ENCODE results near the gene CUX1. TPM values are rescaled to one million over a fixed set of nuclear protein-coding genes. Genes with fewer than 3 reads are reported as not detected.

Gene CUX1
- total RNA-seq, 4 donors from 2014 or later: 64.1 to 142 (median 111) TPM

GRCh38 chr7:102304668-102305067, 487.2 kb downstream of the CUX1 start:
- Histone ChIP-seq H3K27me3 (no peaks in the 10 kb centered on the region), H3K4me1 (peaks cover 0 to 27% (median 19%) of the 10 kb centered on the region in 4 donors), H3K4me3 (no peak overlapping the region), H3K36me3 (no peaks in the 10 kb centered on the region), H3K9me3 (no peaks in the 10 kb centered on the region), H3K27ac (peak overlapping the region in 2 of 4 donors; percentile 12 to 76)
- DNase-seq: no peak
- TF ChIP-seq POLR2A (IDR thresholded peaks at IDR 0.05): no peak
- TF ChIP-seq CTCF (IDR thresholded peaks at IDR 0.05): no peak

DNA sequence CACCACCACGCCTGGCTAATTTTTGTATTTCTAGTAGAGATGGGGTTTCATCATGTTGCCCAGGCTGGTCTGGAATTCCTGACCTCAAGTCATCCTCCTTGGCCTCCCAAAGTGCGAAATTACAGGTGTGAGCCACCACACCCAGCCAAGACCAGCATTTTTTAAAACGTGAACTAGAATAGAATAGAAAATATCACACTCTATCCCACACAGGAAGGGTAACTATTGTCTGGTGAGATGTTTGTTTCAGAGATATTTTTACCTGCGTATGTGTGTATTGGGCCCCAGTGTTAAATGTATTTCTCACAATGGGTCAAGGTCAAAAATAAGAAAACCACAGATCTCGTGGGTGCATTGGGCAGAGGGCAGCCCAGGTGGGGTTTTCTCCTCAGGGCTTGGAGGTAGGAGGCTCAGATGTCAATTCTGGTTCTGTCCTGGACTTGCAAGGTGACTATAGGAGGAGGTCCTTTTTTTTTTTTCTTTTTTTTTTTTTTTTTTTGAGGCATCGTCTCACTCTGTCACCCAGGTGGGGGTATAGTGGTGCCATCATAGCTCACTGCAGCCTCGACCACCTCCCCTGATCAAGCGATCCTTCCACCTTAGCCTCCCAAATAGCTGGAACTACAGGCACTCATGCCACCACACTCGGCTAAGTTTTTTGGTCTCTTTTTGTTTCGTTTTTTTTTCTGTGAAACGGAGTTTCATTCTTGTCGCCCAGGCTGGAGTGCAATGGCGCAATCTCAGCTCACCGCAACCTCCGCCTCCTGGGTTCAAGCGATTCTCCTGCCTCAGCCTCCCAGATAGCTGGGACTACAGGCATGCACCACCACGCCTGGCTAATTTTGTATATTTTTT, 488.2 kb downstream of the CUX1 start:
- H3K4me1 ChIP-seq: peaks cover 0 to 27% (median 19%) of the 10 kb centered on the region in 4 donors
- peak overlapping the region in 2 of 4 donors; percentile 65 to 76 for H3K27ac ChIP-seq
- no peaks in the 10 kb centered on the region for H3K27me3 ChIP-seq
- no peaks in the 10 kb centered on the region for H3K36me3 ChIP-seq
- TF ChIP-seq POLR2A (IDR thresholded peaks at IDR 0.05) (no peak), CTCF (IDR thresholded peaks at IDR 0.05) (no peak)
- H3K4me3 ChIP-seq: no peak overlapping the region
- H3K9me3 ChIP-seq: no peaks in the 10 kb centered on the region
- peak in 2 of 3 donors; percentile 56 to 63 for DNase-seq

DNA sequence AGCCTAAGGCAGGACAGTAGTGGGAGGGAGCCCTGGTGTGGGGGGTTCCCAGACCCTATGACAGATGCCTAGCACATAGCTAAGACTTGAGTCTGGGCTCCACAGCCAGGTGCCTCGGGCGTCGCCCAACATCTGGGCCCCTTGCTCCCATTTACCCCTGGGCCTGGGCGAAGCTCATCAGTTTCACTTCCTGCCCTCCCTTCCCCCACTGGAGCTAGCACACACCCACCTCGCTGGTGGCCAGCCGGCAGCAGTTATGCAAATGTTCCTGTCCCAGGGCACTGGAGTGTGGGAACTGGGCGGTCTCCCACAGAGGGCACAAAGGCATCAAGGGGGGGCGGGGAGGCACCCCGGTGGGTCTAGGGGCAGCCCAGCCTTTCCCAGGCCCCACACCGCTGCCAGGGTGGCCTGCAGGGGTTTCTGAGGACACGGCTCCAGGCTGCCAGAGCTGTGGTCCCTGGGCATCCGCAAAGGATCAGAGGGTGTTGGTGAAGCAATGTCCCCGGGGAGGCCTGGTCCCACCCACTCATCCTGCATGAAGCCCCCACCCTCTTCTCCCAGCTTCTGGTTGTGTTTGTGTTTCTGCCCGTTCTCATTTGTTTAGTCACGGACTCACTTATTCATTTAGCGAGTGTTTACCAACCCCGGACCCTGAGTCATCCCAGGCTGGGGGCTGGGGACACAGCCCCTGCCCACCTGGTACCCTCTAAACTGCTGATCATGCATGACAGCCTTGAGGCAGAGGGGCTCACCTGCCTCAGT, 489.7 kb downstream of the CUX1 start:
- peak overlapping the region; percentile 9 to 42 (median 33) for H3K4me3 ChIP-seq
- TF ChIP-seq CTCF (IDR thresholded peaks at IDR 0.05) (no peak), POLR2A (IDR thresholded peaks at IDR 0.05) (no peak)
- no peaks in the 10 kb centered on the region for H3K27me3 ChIP-seq
- peaks cover 0 to 27% (median 19%) of the 10 kb centered on the region in 4 donors for H3K4me1 ChIP-seq
- no peaks in the 10 kb centered on the region for H3K36me3 ChIP-seq
- peak overlapping the region in 3 of 4 donors; percentile 39 to 76 (median 65) for H3K27ac ChIP-seq
- DNase-seq: peak; percentile 71 to 94 (median 90)
- H3K9me3 ChIP-seq: no peaks in the 10 kb centered on the region

GRCh38 chr7:102310414-102310815, 493.0 kb downstream of the CUX1 start:
- no peak for TF ChIP-seq CTCF (IDR thresholded peaks at IDR 0.05)
- no peak for TF ChIP-seq POLR2A (IDR thresholded peaks at IDR 0.05)
- Histone ChIP-seq H3K9me3 (no peaks in the 10 kb centered on the region), H3K4me3 (no peak overlapping the region), H3K36me3 (no peaks in the 10 kb centered on the region), H3K27me3 (no peaks in the 10 kb centered on the region), H3K27ac (no peak overlapping the region), H3K4me1 (peaks cover 0 to 15% (median 10%) of the 10 kb centered on the region in 4 donors)
- DNase-seq: no peak

- TF ChIP-seq POLR2A (IDR thresholded peaks at IDR 0.05) (no peak), CTCF (IDR thresholded peaks at IDR 0.05) (no peak)
- peaks cover 0 to 8% (median 4%) of the 10 kb centered on the region in 4 donors for H3K4me1 ChIP-seq
- no peaks in the 10 kb centered on the region for H3K9me3 ChIP-seq
- no peak overlapping the region for H3K4me3 ChIP-seq
- H3K27ac ChIP-seq: no peak overlapping the region
- H3K36me3 ChIP-seq: no peaks in the 10 kb centered on the region
- no peak for DNase-seq
- no peaks in the 10 kb centered on the region for H3K27me3 ChIP-seq
Measured at GRCh38 chr7:102312317-102312716, 494.9 kb downstream of the CUX1 start.
